ENCODE data around the gene CLEC2D.
"Not testable (repeated sequence)": the region's sequence is repeated elsewhere in the genome, so short reads cannot be mapped to it uniquely, and the experiment has no call there.

Gene CLEC2D

GRCh38 chr12:9669019-9669326 is 540 bp upstream of the CLEC2D start:
- DNase-seq (ENCODE audit: low spot score), result no peak
- in situ Hi-C loops (cut with MboI; ENCODE audit: low pct_unique_long_range_greater_than_20kb, low sequenced_read_pairs, unreplicated experiment), result no loop called here
- no peak for TF ChIP-seq CTCF (IDR thresholded peaks at IDR 0.05; ENCODE audit: extremely low read depth, insufficient read depth, missing control alignments)

DNA sequence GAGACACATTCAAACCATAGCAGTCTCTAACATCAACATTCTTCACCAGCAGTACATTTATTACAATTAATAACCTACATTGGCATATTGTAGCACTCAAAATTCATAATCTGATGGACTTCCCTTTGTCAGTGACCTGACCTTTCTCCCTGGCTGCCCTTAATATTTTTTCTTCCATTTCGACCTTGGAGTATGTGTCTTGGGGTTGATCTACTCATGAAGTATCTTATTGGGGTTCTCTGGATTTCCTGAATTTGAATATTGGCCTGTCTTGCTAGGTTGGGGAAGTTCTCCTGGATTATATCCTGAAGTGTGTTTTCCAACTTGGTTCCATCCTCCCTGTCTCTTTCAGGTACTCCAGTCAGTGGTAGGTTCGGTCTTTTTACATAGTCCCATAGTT is 2.8 kb downstream of the CLEC2D start:
- DNase-seq (ENCODE audit: low spot score), result not testable (repeated sequence)

DNA sequence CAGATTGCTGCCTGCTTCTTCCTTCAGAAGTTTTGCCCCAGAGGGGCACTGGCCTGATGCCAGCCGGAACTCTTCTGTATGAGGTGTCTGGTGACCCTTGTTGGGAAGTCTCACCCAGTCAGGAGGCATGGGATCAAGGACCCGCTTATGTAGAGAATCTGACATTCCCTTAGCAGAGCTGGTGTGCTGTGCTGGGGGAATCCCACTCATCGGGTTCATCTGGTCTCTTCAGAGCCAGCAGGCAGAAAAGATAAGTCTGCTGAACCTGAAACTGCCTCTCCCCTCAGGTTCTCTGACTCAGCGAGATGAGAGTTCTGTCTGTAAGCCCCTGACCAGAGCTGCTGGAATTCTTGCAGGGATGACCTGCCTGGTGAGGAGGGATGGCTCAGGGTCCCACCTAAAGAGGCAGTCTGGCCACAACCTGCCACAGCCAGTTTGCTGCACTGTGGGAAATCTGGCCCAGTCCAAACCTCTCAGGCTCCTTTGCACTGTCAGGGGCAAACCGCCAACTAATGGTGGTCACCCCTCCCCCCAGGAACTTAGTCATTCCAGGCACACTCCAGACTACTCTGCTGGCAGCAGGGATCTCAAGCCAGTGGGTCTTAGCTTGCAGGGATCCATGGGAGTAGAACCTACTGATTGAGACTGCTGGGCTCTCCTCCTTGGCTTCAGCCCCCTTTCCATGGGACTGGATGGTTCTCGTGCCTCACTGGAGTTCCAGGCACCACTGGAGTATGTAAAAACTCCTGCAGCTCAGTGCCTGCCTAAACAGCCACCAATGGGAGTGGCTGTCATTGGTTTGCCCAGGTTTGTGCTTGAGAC is 4.1 kb downstream of the CLEC2D start:
- no peak for DNase-seq (ENCODE audit: low spot score)
- in situ Hi-C loops (cut with MboI; ENCODE audit: low pct_unique_long_range_greater_than_20kb, low sequenced_read_pairs, unreplicated experiment), result no loop called here

More for the DNA sequence above, 2.8 kb downstream of the CLEC2D start:
- in situ Hi-C loops (cut with MboI; ENCODE audit: low pct_unique_long_range_greater_than_20kb, low sequenced_read_pairs, unreplicated experiment), result not testable (repeated sequence)

DNA sequence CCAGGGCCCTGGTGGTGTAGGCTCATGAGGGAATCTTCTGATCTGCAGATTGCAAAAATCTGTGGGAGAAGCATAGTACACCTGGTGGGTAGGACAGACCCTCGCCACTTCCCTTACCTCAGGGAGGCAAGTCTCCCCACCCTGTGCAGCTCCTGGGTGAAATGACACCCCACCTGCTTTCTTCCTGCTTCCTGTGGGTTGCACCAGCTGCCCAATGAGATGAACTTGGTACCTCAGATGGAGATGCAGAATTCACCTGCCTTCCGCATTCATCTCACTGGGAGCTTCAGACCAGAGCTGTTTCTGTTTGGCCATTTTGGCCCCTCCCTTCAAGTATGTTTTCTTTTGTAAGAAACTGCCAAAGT is 4.7 kb downstream of the CLEC2D start:
- in situ Hi-C loops (cut with MboI; ENCODE audit: low pct_unique_long_range_greater_than_20kb, low sequenced_read_pairs, unreplicated experiment), result no loop called here
- no peak for TF ChIP-seq CTCF (IDR thresholded peaks at IDR 0.05; ENCODE audit: extremely low read depth, insufficient read depth, missing control alignments)
- DNase-seq (ENCODE audit: low spot score), result no peak

More for the DNA sequence above, 4.1 kb downstream of the CLEC2D start:
- no peak for TF ChIP-seq CTCF (IDR thresholded peaks at IDR 0.05; ENCODE audit: extremely low read depth, insufficient read depth, missing control alignments)

- DNase-seq (ENCODE audit: low spot score); in situ Hi-C loops (cut with MboI; ENCODE audit: low pct_unique_long_range_greater_than_20kb, low sequenced_read_pairs, unreplicated experiment): not testable (repeated sequence)
These were observed 13.0 kb downstream of the CLEC2D start for GRCh38 chr12:9682508-9682907.

GRCh38 chr12:9682949-9683348 is 13.4 kb downstream of the CLEC2D start:
- DNase-seq (ENCODE audit: low spot score); in situ Hi-C loops (cut with MboI; ENCODE audit: low pct_unique_long_range_greater_than_20kb, low sequenced_read_pairs, unreplicated experiment): not testable (repeated sequence)

DNA sequence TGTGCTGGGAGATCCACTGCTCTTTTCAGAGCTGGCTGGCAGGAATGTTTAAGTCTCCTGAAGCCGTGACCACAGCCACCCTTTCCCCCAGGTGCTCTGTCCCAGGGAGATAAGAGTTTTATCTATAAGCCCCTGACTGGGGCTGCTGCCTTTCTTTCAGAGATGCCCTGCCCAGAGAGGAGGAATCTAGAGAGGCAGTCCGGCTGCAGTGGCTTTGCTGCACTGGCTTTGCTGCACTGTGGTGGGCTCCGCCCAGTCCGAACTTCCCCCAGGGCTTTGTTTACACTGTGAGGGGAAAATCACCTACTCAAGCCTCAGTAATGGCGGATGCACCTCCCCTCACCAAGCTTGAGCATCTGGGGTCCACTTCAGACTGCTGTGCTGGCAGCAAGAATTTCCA is 15.9 kb downstream of the CLEC2D start:
- in situ Hi-C loops (cut with MboI; ENCODE audit: low pct_unique_long_range_greater_than_20kb, low sequenced_read_pairs, unreplicated experiment); DNase-seq (ENCODE audit: low spot score): not testable (repeated sequence)

DNA sequence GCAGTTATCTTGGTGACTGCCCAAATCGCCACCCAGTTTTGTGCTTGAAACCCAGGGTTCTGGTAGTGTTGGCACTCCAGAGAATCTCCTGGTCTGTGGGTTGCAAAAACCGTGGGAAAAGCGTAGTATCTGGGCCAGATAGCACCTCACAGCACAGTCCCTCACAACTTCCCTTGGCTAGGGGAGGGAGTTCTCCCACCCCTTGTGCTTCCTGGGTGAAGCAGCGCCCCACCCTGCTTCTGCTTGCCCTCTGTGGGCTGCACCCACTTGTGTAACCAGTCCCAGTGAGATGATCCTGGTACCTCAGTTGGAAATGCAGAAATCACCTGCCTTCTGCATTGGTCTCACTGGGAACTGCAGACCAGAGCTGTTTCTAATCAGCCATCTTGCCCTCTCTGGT is 16.4 kb downstream of the CLEC2D start:
- no peak for TF ChIP-seq CTCF (IDR thresholded peaks at IDR 0.05; ENCODE audit: extremely low read depth, insufficient read depth, missing control alignments)
- no peak for DNase-seq (ENCODE audit: low spot score)
- in situ Hi-C loops (cut with MboI; ENCODE audit: low pct_unique_long_range_greater_than_20kb, low sequenced_read_pairs, unreplicated experiment), result no loop called here

DNA sequence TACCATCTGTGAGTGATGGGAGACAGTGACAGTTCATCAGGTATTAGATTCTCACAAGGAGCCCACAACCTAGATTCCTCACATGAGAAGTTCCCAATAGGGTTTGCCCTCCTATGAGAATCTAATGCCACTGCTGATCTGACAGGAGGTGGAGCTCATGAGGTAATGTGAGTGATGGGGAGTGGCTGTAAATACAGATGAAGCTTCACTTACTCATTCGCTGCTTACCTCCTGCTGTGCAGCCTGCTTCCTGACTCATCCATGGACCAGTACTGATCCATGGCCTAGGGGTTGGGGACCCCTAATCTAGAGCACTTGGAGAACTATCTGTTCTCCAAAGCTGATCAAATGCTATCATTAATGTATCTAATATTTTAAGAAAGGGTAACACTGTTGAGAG is 17.7 kb downstream of the CLEC2D start:
- in situ Hi-C loops (cut with MboI; ENCODE audit: low pct_unique_long_range_greater_than_20kb, low sequenced_read_pairs, unreplicated experiment), result no loop called here
- no peak for TF ChIP-seq CTCF (IDR thresholded peaks at IDR 0.05; ENCODE audit: extremely low read depth, insufficient read depth, missing control alignments)
- DNase-seq (ENCODE audit: low spot score), result no peak
